ENCODE data around the gene BMPR1A. TPM values are rescaled to one million over a fixed set of nuclear protein-coding genes. Genes with fewer than 3 reads are reported as not detected.
"Not testable (repeated sequence)": the region's sequence is repeated elsewhere in the genome, so short reads cannot be mapped to it uniquely, and the experiment has no call there.

The BMPR1A gene
- total RNA-seq, 1 experiment from 2014 or later, result 104 TPM

DNA sequence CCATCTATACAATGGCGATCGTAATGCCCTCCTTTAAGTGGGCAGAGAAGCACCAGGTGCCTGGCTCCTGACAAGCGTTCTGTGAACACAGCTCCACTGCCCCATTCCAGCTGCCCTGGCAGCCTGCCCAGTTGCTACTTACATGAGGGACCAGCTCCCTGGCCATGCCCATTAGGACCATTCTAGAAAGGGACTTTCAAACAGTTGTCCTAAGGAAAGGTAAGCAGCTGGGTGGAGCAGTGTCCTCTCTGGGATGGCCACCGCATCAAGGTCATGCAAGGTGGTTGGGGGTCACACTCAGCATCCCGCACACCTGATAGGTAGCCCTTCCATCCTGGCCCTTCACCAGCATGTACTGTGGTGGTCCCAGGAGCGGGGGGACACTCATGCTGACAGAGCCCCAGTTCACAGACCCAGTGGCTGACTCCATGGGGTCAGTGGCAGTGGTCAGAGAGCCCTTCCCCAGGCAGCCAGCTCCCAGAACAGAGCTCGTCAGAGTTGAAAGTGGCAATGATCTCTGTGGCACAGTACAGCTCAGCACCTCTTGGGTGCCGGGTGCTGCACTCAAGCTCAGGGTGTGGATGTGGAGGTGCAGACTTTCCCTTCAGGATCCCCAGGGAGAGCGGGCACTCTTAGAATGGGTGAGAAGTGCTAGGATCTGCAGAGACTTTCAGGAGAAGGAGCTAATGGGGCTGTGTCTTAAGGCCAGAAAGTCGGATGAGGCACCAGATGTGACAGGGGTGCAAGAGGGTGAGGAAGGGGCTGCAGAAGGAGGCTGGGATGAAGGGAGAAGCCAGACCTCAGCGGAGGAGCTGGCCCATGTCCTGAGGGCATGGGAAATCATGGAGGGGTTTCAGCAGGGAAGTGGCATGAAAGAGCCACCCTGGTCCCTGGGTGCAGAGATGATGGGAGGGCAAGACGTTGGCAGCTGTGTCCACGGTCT is 190.1 kb downstream of the BMPR1A start (continued):
- TF ChIP-seq, protein P1, sequence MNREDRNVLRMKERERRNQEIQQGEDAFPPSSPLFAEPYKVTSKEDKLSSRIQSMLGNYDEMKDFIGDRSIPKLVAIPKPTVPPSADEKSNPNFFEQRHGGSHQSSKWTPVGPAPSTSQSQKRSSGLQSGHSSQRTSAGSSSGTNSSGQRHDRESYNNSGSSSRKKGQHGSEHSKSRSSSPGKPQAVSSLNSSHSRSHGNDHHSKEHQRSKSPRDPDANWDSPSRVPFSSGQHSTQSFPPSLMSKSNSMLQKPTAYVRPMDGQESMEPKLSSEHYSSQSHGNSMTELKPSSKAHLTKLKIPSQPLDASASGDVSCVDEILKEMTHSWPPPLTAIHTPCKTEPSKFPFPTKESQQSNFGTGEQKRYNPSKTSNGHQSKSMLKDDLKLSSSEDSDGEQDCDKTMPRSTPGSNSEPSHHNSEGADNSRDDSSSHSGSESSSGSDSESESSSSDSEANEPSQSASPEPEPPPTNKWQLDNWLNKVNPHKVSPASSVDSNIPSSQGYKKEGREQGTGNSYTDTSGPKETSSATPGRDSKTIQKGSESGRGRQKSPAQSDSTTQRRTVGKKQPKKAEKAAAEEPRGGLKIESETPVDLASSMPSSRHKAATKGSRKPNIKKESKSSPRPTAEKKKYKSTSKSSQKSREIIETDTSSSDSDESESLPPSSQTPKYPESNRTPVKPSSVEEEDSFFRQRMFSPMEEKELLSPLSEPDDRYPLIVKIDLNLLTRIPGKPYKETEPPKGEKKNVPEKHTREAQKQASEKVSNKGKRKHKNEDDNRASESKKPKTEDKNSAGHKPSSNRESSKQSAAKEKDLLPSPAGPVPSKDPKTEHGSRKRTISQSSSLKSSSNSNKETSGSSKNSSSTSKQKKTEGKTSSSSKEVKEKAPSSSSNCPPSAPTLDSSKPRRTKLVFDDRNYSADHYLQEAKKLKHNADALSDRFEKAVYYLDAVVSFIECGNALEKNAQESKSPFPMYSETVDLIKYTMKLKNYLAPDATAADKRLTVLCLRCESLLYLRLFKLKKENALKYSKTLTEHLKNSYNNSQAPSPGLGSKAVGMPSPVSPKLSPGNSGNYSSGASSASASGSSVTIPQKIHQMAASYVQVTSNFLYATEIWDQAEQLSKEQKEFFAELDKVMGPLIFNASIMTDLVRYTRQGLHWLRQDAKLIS (CRISPR knock-in tag; IDR thresholded peaks at IDR 0.05; ENCODE audit: borderline replicate concordance), result no peak
- TF ChIP-seq, protein P2, sequence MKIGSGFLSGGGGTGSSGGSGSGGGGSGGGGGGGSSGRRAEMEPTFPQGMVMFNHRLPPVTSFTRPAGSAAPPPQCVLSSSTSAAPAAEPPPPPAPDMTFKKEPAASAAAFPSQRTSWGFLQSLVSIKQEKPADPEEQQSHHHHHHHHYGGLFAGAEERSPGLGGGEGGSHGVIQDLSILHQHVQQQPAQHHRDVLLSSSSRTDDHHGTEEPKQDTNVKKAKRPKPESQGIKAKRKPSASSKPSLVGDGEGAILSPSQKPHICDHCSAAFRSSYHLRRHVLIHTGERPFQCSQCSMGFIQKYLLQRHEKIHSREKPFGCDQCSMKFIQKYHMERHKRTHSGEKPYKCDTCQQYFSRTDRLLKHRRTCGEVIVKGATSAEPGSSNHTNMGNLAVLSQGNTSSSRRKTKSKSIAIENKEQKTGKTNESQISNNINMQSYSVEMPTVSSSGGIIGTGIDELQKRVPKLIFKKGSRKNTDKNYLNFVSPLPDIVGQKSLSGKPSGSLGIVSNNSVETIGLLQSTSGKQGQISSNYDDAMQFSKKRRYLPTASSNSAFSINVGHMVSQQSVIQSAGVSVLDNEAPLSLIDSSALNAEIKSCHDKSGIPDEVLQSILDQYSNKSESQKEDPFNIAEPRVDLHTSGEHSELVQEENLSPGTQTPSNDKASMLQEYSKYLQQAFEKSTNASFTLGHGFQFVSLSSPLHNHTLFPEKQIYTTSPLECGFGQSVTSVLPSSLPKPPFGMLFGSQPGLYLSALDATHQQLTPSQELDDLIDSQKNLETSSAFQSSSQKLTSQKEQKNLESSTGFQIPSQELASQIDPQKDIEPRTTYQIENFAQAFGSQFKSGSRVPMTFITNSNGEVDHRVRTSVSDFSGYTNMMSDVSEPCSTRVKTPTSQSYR (CRISPR knock-in tag; IDR thresholded peaks at IDR 0.05), result no peak
- TF ChIP-seq, protein P3, sequence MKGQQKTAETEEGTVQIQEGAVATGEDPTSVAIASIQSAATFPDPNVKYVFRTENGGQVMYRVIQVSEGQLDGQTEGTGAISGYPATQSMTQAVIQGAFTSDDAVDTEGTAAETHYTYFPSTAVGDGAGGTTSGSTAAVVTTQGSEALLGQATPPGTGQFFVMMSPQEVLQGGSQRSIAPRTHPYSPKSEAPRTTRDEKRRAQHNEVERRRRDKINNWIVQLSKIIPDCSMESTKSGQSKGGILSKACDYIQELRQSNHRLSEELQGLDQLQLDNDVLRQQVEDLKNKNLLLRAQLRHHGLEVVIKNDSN (CRISPR knock-in tag; IDR thresholded peaks at IDR 0.05), result no peak
- TF ChIP-seq, protein P4, sequence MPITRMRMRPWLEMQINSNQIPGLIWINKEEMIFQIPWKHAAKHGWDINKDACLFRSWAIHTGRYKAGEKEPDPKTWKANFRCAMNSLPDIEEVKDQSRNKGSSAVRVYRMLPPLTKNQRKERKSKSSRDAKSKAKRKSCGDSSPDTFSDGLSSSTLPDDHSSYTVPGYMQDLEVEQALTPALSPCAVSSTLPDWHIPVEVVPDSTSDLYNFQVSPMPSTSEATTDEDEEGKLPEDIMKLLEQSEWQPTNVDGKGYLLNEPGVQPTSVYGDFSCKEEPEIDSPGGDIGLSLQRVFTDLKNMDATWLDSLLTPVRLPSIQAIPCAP (CRISPR knock-in tag; IDR thresholded peaks at IDR 0.05), result no peak
- TF ChIP-seq, protein P5, sequence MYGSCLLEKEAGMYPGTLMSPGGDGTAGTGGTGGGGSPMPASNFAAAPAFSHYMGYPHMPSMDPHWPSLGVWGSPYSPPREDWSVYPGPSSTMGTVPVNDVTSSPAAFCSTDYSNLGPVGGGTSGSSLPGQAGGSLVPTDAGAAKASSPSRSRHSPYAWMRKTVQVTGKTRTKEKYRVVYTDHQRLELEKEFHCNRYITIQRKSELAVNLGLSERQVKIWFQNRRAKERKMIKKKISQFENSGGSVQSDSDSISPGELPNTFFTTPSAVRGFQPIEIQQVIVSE (CRISPR knock-in tag; IDR thresholded peaks at IDR 0.05; ENCODE audit: borderline replicate concordance), result no peak
- no peak for TF ChIP-seq NFYB (CRISPR knock-in tag; conservative IDR thresholded peaks at IDR 0.05; ENCODE audit: low read depth)
- TF ChIP-seq, protein P6, sequence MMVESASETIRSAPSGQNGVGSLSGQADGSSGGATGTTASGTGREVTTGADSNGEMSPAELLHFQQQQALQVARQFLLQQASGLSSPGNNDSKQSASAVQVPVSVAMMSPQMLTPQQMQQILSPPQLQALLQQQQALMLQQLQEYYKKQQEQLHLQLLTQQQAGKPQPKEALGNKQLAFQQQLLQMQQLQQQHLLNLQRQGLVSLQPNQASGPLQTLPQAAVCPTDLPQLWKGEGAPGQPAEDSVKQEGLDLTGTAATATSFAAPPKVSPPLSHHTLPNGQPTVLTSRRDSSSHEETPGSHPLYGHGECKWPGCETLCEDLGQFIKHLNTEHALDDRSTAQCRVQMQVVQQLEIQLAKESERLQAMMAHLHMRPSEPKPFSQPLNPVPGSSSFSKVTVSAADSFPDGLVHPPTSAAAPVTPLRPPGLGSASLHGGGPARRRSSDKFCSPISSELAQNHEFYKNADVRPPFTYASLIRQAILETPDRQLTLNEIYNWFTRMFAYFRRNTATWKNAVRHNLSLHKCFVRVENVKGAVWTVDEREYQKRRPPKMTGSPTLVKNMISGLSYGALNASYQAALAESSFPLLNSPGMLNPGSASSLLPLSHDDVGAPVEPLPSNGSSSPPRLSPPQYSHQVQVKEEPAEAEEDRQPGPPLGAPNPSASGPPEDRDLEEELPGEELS (CRISPR knock-in tag; IDR thresholded peaks at IDR 0.05), result no peak

DNA sequence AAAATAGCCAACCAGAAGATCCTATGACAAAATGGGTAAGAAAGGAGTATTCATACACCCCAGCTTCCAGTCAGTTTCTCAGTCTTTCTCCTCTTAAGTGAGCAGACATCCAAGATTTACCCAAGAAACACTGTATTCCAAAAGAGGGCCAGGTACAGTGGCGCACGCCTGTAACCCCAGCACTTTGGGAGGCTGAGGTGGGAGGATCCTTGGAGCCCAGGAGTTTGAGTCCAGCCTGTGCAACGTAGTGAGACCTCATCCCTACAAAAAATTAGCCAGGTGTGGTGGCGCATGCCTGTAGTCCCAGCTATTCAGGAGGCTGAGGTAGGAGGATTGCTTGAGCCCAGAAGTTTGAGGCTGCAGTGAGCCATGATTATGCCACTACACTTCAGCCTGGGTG is 191.4 kb downstream of the BMPR1A start:
- CTCF ChIA-PET, result interaction anchor here (3.3 to 13.1 kb wide), 2 partner anchors 8 to 17 kb away, joined by 56 to 462 read pairs; partner anchors contain the start of genes ADIRF, MMRN2 and SNCG
- H3K27ac Mint-ChIP-seq, result not testable (repeated sequence)

DNA sequence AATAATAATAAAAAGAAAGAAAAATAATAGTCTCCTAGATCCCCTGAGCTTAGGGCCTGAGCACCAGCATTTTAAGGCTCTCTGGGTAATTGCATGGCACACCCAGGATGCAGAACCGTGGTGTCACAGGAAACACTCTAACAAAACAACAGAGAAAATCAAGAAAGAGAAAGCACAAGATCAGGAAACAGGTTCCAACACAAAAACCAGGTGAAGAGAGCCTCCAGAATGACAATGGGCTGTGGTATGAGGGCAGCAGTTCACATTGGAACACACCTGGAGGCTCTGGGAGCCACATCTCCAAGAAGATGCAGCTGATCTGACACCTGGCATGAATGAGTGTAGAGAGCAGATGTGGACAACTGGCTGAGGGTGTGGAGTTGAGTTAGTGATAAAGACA is 193.9 kb downstream of the BMPR1A start:
- peaks cover 40% of the 10 kb centered on the region for H3K9me3 Mint-ChIP-seq
- DNase-seq (ENCODE audit: low spot score) (peak; percentile 6), ATAC-seq (no peak)
- ChIA-PET CTCF (interaction anchor here (1.4 to 3.3 kb wide), 2 partner anchors 10 to 16 kb away, joined by 6 to 9 read pairs; no protein-coding TSS in a partner anchor), POLR2A (no interaction called here)
- peaks cover 39% of the 10 kb centered on the region for H3K36me3 Mint-ChIP-seq
- no peak overlapping the region for H3K4me3 Mint-ChIP-seq
- H3K27me3 Mint-ChIP-seq (ENCODE audit: low read depth), result no peaks in the 10 kb centered on the region; the same call in none of the 2 replicates
- H3K27ac Mint-ChIP-seq, result peak overlapping the region; percentile 81; the same call in 1 of the 2 replicates
- H3K4me1 Mint-ChIP-seq, result peaks cover 41% of the 10 kb centered on the region
- no peak for TF ChIP-seq FOXK1 (CRISPR knock-in tag; IDR thresholded peaks at IDR 0.05)
- no peak for TF ChIP-seq OVOL2 (CRISPR knock-in tag; IDR thresholded peaks at IDR 0.05; ENCODE audit: borderline replicate concordance)
- no peak for TF ChIP-seq ZNF423 (CRISPR knock-in tag; IDR thresholded peaks at IDR 0.05)
- no peak for TF ChIP-seq SP1 (CRISPR knock-in tag; conservative IDR thresholded peaks at IDR 0.05)
- no peak for TF ChIP-seq TEAD1 (CRISPR knock-in tag; IDR thresholded peaks at IDR 0.05)
- no peak for TF ChIP-seq ZNF138 (CRISPR knock-in tag; conservative IDR thresholded peaks at IDR 0.05)
- TF ChIP-seq MXD4 (CRISPR knock-in tag; IDR thresholded peaks at IDR 0.05; ENCODE audit: borderline replicate concordance), result no peak
- TF ChIP-seq MYBL2 (CRISPR knock-in tag; IDR thresholded peaks at IDR 0.05), result no peak
- no peak for TF ChIP-seq ZNF219 (CRISPR knock-in tag; IDR thresholded peaks at IDR 0.05; ENCODE audit: borderline replicate concordance)
- no peak for TF ChIP-seq ZNF396 (CRISPR knock-in tag; IDR thresholded peaks at IDR 0.05; ENCODE audit: borderline replicate concordance)
- TF ChIP-seq, protein P7, sequence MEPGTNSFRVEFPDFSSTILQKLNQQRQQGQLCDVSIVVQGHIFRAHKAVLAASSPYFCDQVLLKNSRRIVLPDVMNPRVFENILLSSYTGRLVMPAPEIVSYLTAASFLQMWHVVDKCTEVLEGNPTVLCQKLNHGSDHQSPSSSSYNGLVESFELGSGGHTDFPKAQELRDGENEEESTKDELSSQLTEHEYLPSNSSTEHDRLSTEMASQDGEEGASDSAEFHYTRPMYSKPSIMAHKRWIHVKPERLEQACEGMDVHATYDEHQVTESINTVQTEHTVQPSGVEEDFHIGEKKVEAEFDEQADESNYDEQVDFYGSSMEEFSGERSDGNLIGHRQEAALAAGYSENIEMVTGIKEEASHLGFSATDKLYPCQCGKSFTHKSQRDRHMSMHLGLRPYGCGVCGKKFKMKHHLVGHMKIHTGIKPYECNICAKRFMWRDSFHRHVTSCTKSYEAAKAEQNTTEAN (CRISPR knock-in tag; IDR thresholded peaks at IDR 0.05), result no peak

More for the DNA sequence above, 191.4 kb downstream of the BMPR1A start:
- peak; percentile 2 for DNase-seq (ENCODE audit: low spot score)
- H3K4me3 Mint-ChIP-seq; H3K27me3 Mint-ChIP-seq (ENCODE audit: low read depth); ATAC-seq: not testable (repeated sequence)
- Mint-ChIP-seq H3K9me3 (peaks cover 25% of the 10 kb centered on the region), H3K36me3 (peaks cover 25% of the 10 kb centered on the region), H3K4me1 (peaks cover 26% of the 10 kb centered on the region)
- POLR2A ChIA-PET, result interaction anchor here (0.7 kb wide), 1 partner anchor 35 kb away, joined by 6 read pairs; no protein-coding TSS in a partner anchor
